ENCODE measurements around the gene OR56A3.

DNA sequence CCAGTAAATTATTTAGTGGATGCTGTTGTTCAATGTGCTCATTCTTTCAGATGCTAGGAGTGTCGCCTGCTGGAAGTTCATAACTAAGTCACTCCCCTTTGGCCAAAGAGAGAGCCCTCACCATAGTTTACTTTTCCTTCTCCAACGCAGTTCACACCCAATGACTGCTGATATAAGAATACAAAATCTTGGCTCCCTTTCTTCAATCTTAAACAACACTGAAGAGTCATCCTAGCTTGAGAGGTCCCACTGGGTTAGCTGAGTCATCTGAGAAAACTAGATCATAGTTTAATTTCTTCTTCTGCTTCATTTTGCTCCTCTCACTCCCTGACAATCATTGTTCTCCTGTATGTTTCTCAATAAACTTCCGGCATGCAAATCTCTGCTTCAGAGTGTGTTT, 50.1 kb downstream of the OR56A3 start:
- TF ChIP-seq CTCF (IDR thresholded peaks at IDR 0.05) = no peak
- no peak for TF ChIP-seq POLR2A (IDR thresholded peaks at IDR 0.05)
- no peak for TF ChIP-seq EP300 (IDR thresholded peaks at IDR 0.05)
